Keratinocyte (primary cell): Measurements from ENCODE around the gene GPR42. TPM values are rescaled to one million over a fixed set of nuclear protein-coding genes. Genes with fewer than 3 reads are reported as not detected.

Experiments used
- DNase-seq: peaks from one replicate; pipeline ENCODE4 v3.0.0-alpha.2; 2011; ENCODE audit warnings: low read depth, missing footprints, low spot score
- FAIRE-seq: peaks from 2 replicates; lab custom pipeline; 2011; peaks lifted over from hg19 to GRCh38; lab: Jason Lieb, UNC
- H2AFZ ChIP-seq: 2 replicates; pipeline ENCODE4 v1.6.0; 2012; ENCODE audit warnings: low read length, control low read depth, inconsistent platforms; ENCODE audit not compliant: control insufficient read depth
- H3K27ac ChIP-seq: 2 replicates; pipeline ENCODE4 v1.5.1; 2011; ENCODE audit warnings: low read length; ENCODE audit not compliant: control insufficient read depth, insufficient read depth
- H3K27me3 ChIP-seq: 3 replicates; pipeline ENCODE4 v1.6.0; 2011; ENCODE audit warnings: low read length; ENCODE audit not compliant: control insufficient read depth, insufficient read depth; ENCODE audit errors: extremely low read depth
- H3K36me3 ChIP-seq, 2 experiments: 2 replicates in 1 of 2; 3 replicates in 1 of 2; pipeline ENCODE4 v1.5.1; 2011; ENCODE audit warnings: low read length in 2 of 2, mild to moderate bottlenecking in 1 of 2; ENCODE audit not compliant: control insufficient read depth in 2 of 2, insufficient read depth in 2 of 2; ENCODE audit errors: extremely low read depth in 1 of 2
- H3K4me1 ChIP-seq: 3 replicates; pipeline ENCODE4 v1.5.1; 2011; ENCODE audit warnings: low read length; ENCODE audit not compliant: control insufficient read depth, insufficient read depth; ENCODE audit errors: extremely low read depth
- H3K4me2 ChIP-seq: 3 replicates; pipeline ENCODE4 v1.6.0; 2011; ENCODE audit warnings: low read depth, low read length; ENCODE audit not compliant: control insufficient read depth, insufficient read depth; ENCODE audit errors: extremely low read depth
- H3K4me3 ChIP-seq, 3 experiments: fragments of 200-600 bp in 1 of 3; sonication (generic) in 1 of 3; 2 replicates in 2 of 3; 3 replicates in 1 of 3; pipeline ENCODE4 v1.5.1; 2011 to 2016; ENCODE audit warnings: low read length in 3 of 3, mild to moderate bottlenecking in 3 of 3, control low read depth in 2 of 3, inconsistent platforms in 1 of 3, low read depth in 1 of 3, mixed read lengths in 1 of 3, mixed run types in 1 of 3, moderate library complexity in 1 of 3; ENCODE audit not compliant: control insufficient read depth in 2 of 3, insufficient read depth in 2 of 3; ENCODE audit errors: extremely low read depth in 1 of 3
- H3K79me2 ChIP-seq: 2 replicates; pipeline ENCODE4 v1.6.0; 2012; ENCODE audit warnings: low read length; ENCODE audit not compliant: control insufficient read depth, insufficient read depth
- H3K9ac ChIP-seq: 3 replicates; pipeline ENCODE4 v1.6.0; 2011; ENCODE audit warnings: low read length; ENCODE audit not compliant: control insufficient read depth, insufficient read depth; ENCODE audit errors: extremely low read depth
- H3K9me1 ChIP-seq: 3 replicates; pipeline ENCODE4 v1.6.0; 2011; ENCODE audit warnings: low read length; ENCODE audit not compliant: control insufficient read depth, insufficient read depth; ENCODE audit errors: extremely low read depth
- H3K9me3 ChIP-seq: 2 replicates; pipeline ENCODE4 v1.5.1; 2012; ENCODE audit warnings: low read depth, low read length; ENCODE audit not compliant: control insufficient read depth
- H4K20me1 ChIP-seq: 3 replicates; pipeline ENCODE4 v1.6.0; 2011; ENCODE audit warnings: low read length; ENCODE audit not compliant: control insufficient read depth, insufficient read depth; ENCODE audit errors: extremely low read depth
- EZH2 ChIP-seq: IDR thresholded peaks from one replicate; pipeline ENCODE4 v1.6.1; 2012; ENCODE audit warnings: inconsistent platforms, mild to moderate bottlenecking, low read length, moderate library complexity
- dilution Hi-C: fragments of 300-500 bp; cut with MboI; formaldehyde crosslinking; loops from one replicate; pipeline ENCODE4 v1.7.0; 2020; ENCODE audit warnings: low sequenced_read_pairs; ENCODE audit not compliant: extremely low pct_ligation_motif_present
- polyA plus RNA-seq, 5 experiments: library from polyadenylated mRNA; depleted of rRNA in 3 of 5; stranded (reverse) in 3 of 5; stranded (forward) in 1 of 5; unstranded in 1 of 5; fragments of >200 nt; gene quantifications; 1 replicate in 1 of 5; 2 replicates in 3 of 5; 3 replicates in 1 of 5; pipeline versions ENCODE4 v1.2.1 to v1.2.3, GENCODE V29; 2011 to 2012; ENCODE audit warnings: missing spikeins in 2 of 5, low read depth in 1 of 5, low replicate concordance in 1 of 5
- TF ChIP-seq, protein P1 (sequence below), 3 experiments: IDR thresholded peaks in 1 of 3; conservative IDR thresholded peaks in 1 of 3; optimal IDR thresholded peaks in 1 of 3; 2 replicates in 2 of 3; 3 replicates in 1 of 3; pipeline versions ENCODE3 to v1.5.1; 2011; ENCODE audit warnings: low read length in 3 of 3, mild to moderate bottlenecking in 3 of 3, moderate library complexity in 2 of 3, control low read depth in 1 of 3, inconsistent platforms in 1 of 3; ENCODE audit not compliant: insufficient read depth in 2 of 3; ENCODE audit errors: extremely low read depth in 1 of 3

The GPR42 gene
- polyA plus RNA-seq, 1 donor (not counting 4 experiments of a cell fraction or from before 2014, with no cell fraction given) = not detected

DNA sequence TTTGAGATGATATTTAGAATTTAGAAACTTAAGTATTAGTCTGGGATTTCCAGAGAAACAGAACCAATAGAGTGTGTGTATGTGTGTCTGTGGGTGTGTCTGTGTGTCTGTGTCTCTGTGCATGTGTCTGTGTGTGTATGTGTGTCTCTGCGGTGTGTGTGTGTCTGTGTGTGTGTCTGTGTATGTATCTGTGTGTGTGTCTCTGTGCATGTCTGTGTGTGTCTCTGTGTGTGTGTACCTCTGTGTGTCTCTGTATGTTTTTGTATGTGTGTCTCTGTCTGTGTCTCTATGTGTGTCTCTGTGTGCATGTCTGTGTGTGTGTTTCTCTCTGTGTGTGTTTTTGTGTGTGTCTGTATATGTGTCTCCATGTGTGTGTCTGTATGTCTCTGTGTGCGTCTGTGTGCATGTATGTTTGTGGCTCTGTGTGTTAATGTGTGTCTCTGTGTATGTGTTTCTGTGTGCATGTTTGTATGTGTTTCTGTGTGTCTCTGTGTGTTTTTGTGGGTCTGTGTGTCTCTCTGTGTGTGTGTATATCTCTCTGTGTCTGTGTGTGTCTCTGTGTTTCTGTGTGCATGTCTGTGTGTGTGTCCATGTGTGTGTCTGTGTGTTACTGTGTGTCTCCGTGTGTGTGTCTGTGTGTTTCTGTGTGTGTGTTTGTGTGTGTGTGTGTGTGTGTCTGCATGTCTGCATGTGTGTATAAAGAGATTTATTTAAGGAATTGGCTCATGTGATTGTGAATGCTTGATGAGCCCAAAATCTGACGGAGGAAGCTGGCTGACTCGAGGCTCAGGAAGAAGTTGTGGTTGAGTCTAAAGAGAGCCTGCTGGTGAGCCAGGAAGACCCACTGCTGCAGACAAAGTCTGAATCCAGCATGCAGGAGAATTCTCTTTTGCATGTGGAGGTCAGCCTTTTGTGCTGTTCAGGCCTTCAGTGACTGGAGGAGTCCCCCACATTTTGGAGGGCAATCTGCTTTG lies 22.2 kb downstream of the GPR42 start:
- dilution Hi-C loops = no loop called here
- H4K20me1 ChIP-seq = no peaks in the 10 kb centered on the region
- H3K4me3 ChIP-seq = no peak overlapping the region
- TF ChIP-seq, protein P1, sequence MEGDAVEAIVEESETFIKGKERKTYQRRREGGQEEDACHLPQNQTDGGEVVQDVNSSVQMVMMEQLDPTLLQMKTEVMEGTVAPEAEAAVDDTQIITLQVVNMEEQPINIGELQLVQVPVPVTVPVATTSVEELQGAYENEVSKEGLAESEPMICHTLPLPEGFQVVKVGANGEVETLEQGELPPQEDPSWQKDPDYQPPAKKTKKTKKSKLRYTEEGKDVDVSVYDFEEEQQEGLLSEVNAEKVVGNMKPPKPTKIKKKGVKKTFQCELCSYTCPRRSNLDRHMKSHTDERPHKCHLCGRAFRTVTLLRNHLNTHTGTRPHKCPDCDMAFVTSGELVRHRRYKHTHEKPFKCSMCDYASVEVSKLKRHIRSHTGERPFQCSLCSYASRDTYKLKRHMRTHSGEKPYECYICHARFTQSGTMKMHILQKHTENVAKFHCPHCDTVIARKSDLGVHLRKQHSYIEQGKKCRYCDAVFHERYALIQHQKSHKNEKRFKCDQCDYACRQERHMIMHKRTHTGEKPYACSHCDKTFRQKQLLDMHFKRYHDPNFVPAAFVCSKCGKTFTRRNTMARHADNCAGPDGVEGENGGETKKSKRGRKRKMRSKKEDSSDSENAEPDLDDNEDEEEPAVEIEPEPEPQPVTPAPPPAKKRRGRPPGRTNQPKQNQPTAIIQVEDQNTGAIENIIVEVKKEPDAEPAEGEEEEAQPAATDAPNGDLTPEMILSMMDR (optimal IDR thresholded peaks at IDR 0.05 in 1 of 3, IDR thresholded peaks at IDR 0.05 in 1 of 3, conservative IDR thresholded peaks at IDR 0.05 in 1 of 3; ENCODE audit: extremely low read depth in 1 of 3, insufficient read depth in 2 of 3, low read length in 3 of 3) = no peak
- TF ChIP-seq EZH2 = no peak
- H3K36me3 ChIP-seq = no peaks in the 10 kb centered on the region
- FAIRE-seq (no peak), DNase-seq (no peak)
- H3K9me3 ChIP-seq = no peaks in the 10 kb centered on the region
- no peaks in the 10 kb centered on the region for H3K79me2 ChIP-seq
- H3K4me2 ChIP-seq = no peak overlapping the region
- H3K9me1 ChIP-seq = no peaks in the 10 kb centered on the region
- H3K4me1 ChIP-seq = no peaks in the 10 kb centered on the region
- H3K9ac ChIP-seq = no peak overlapping the region
- H3K27ac ChIP-seq = no peak overlapping the region
- H3K27me3 ChIP-seq = peaks cover 7% of the 10 kb centered on the region
- H2AFZ ChIP-seq = no peak overlapping the region

GRCh38 chr19:35395382-35396199 lies 24.7 kb downstream of the GPR42 start:
- Histone ChIP-seq H3K9me1 (no peaks in the 10 kb centered on the region), H2AFZ (peak overlapping the region; percentile 40), H3K9ac (no peak overlapping the region), H3K4me2 (no peak overlapping the region), H3K27me3 (peaks cover 7% of the 10 kb centered on the region), H3K27ac (no peak overlapping the region), H3K9me3 (no peaks in the 10 kb centered on the region), H3K4me3 (no peak overlapping the region), H3K79me2 (no peaks in the 10 kb centered on the region), H3K4me1 (no peaks in the 10 kb centered on the region), H3K36me3 (no peaks in the 10 kb centered on the region), H4K20me1 (no peaks in the 10 kb centered on the region)
- FAIRE-seq (no peak), DNase-seq (no peak)
- dilution Hi-C loops = no loop called here
- TF ChIP-seq EZH2 = no peak
- TF ChIP-seq, protein P1 (optimal IDR thresholded peaks at IDR 0.05 in 1 of 3, IDR thresholded peaks at IDR 0.05 in 1 of 3, conservative IDR thresholded peaks at IDR 0.05 in 1 of 3; ENCODE audit: extremely low read depth in 1 of 3, insufficient read depth in 2 of 3, low read length in 3 of 3) = no peak
